GM21390 (cell line): ENCODE measurements around the gene TTC1.
"Not testable (repeated sequence)": the region's sequence is repeated elsewhere in the genome, so short reads cannot be mapped to it uniquely, and the experiment has no call there.

Source experiments
- ATAC-seq: cut with Tn5 transposase; IDR thresholded peaks from one replicate; pipeline ENCODE4 v1.9.1; 2021; ENCODE audit not compliant: unreplicated experiment

TTC1 gene

DNA sequence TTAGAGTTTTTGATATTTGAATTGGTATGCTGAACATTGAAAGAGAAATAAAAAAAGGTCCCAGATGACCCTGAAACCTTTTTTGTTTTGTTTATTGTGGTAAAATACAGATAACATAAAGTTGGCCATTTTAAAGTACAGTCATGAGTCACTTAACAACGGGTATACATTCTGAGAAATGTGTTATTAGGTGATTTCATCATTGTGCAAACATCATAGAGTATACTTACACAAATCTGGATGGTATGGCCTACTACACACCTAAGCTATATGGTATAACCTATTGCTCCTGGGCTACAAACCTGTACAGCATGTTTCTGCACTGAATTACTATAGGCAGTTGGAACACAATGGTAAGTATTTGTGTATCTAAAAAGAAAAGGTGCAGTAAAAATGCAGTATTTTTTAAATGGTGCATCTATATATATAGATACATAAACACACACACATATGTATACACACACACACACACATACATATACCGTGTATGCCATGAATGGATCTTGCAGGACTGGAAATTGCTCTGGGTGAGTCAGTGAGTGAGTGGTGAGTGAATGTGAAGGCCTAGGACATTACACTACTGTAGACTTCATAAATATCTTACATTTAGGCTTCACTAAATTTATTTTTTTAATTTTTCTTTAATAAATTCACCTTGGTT, 31.0 kb downstream of the TTC1 start:
- ATAC-seq = no peak

DNA sequence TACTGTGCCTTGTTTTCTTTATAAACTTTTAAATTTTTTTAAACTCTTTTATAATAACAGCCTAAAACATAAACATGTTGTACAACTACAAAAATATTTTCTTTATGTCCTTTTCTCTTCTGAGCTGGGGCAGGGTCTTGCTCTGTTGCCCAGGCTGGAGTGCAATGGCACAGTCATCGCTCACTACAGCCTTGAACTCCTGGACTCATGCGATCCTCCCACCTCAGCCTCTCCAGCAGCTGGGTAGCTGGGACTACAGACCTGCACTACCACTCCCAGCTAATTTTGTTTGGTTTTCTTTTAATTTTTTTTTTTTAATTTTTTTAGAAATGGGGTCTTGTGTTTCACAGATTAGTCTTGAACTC, 31.5 kb downstream of the TTC1 start:
- no peak for ATAC-seq

DNA sequence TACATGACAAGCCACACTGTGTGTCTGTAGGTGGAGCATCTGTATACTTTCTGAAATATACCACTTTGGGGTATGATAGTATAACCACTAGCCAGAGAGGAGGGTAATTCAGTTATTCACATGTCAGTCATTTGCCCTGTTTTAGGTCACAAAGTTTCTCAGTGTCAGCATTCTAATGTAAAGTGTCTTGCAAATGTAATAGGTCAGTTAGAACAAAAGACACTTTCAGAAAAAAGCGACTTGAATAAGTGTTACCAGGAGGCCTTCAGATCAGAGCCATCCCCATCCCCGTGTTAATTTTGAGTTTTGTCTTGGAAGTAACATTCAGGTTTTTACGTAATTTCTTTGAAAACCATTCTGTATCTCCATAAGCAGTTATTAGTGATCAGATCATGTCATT, 33.7 kb downstream of the TTC1 start:
- no peak for ATAC-seq

DNA sequence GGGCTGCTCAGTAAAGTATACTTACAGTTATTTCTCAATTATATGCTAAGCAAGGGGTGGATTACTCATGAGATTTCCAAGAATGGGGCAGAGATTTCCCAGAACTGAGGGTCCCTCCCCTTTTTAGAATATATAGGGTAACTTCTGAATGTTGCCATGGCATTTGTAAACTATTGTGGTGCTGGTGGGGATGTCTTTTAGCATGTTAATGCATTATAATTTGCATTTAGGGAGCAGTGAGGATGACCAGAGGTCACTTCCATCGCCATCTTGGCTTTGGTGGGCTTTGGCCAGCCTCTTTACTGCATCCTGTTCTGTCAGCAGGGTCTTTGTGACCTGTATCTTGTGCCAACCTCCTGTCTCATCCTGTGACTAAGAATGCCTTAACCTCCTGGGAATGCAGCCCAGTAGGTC, 35.5 kb downstream of the TTC1 start:
- no peak for ATAC-seq

DNA sequence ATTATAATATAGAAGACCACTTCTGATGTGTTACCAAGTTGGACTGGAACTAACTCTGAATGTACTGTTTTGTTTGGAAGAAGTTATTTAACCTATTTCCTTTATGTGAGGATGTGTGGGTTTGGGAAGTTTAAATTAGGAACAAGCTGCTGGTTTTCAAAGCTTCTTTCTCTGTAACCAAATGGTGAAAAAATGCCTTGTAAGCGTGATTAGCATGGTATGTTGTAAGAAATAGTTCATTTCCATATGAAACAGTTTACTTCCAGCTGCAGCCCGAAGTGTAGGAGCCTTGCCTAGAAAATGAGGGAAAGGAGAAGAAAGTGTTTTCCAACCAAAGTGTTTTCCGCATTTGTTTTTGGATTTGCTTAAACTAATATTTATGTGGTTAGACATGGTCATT, 36.0 kb downstream of the TTC1 start:
- ATAC-seq = no peak

DNA sequence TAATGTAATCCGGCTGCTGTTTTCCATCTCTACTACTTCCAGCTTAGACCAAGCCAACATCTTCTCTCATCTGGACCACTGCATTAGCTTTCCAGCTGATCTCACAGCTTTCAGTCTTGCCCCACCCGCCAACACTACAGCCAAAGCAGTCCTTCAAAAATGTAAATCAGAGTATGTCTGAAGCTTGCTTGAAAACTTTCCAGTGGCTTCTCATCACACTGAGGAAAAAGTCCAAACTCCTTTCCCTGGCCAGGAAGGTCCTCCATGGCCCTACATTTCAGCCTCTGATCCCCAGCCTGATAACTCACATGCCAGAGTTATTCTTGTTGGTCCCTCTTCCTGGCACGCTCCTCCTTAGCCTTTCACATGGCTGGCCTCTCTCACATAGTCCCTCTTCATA, 38.5 kb downstream of the TTC1 start:
- ATAC-seq = no peak

DNA sequence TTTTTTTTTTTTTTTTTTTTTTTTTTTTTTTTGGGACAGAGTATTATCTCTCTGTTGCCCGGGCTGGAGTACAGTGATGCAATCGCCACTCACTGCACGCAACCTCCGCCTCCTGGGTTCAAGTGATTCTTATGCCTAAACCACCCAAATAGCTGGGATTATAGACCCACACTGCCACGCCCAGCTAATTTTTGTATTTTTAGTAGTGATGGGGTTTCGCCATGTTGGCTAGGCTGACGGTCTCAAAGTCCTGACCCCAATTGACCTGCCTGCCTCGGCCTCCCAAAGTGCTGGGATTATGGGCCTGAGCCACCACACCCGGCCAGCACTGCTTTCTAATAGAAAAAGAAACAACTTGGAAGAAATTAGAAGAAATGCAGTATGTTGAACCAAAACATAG, 39.2 kb downstream of the TTC1 start:
- no peak for ATAC-seq

DNA sequence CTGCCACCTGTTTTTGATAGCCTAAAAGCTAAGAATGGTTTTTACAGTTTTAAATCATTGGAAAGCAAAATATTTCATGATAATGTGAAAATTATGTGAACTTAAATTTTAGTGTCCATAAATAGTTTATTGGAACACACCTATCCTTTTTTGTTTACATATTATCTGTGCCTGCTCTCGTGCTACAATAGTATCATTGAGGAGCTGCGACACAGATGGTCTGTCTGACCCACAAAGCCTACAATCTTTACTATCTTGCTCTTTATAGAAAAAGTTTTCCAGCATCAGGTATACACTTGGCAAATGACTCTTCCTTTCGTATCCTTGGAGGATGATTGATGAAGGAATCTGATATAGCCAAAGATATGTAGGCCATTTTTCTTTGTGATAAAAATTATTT, 40.2 kb downstream of the TTC1 start:
- ATAC-seq = no peak

DNA sequence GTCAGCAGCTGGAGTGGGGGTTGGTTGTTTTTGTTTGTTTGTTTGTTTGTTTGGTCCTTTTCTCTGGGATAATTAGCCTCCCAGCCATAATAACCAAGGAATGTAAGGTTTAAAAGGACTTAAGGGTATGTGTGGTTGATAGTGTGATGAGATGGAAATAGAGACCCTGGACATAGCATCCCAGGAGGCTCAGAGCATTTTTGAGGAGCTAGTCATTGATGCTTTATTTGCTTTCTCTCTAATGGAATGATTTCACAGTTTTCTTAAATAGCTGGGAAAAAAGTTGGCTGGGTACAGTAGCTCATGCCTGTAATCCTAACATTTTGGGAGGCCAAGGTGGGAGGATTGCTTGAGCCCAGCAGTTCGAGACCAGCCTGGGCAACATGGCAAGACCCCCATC, 45.1 kb downstream of the TTC1 start:
- no peak for ATAC-seq

DNA sequence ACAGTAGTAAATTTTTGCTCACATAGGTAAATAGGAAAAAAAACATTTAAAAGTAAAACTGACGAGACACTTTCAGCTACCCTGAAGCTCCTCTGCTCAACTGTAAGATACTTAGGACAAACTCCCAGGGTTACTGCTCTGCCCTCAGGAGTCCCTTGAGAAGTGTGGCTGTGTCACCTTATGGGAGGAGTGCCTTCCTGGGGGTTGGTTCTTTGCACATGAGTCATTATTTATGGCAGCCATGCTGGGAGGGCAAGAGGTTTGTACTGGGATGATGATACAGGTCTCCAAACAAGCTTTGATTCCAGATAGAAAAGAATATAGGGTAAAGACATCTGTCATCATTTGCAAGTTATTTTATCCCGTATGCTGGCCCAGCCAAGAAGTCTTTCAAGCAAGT, 45.9 kb downstream of the TTC1 start:
- no peak for ATAC-seq

DNA sequence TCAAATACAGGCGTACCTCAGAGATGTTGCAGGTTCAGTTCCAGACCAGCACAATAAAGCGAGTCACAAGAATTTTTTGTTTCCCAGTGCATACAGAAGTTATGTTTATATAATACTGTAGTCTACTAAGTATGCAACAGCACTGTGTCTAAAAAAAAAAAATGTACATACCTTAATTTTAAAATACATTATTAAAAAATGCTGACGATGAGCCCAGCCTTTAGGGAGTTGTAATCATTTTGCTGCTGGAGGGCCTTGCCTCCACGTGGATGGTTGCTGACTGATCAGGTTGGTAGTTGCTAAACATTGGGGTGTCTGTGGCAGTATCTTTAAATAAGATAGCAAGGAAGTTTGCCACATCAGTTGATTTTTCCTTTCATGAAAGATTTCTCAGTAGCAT, 48.3 kb downstream of the TTC1 start:
- no peak for ATAC-seq

DNA sequence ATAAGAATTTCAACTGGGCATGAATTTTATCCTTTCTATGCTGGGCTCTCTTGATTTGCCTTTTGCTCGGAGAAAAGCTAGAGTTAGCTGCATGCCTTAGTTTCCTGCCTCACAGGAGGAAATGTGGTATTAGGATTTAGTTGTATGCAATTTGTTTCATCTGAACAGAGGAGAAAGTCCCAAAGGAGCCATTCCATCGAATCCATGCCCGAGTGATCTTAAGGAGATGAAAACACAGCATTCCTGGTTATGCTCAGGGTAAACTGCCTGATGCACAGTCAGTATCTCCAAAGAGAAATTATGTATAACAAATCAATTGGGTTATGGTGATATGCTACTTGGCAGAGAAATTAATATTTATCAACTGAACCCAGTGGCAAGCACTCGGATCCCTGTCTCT, 51.1 kb downstream of the TTC1 start:
- ATAC-seq = no peak

DNA sequence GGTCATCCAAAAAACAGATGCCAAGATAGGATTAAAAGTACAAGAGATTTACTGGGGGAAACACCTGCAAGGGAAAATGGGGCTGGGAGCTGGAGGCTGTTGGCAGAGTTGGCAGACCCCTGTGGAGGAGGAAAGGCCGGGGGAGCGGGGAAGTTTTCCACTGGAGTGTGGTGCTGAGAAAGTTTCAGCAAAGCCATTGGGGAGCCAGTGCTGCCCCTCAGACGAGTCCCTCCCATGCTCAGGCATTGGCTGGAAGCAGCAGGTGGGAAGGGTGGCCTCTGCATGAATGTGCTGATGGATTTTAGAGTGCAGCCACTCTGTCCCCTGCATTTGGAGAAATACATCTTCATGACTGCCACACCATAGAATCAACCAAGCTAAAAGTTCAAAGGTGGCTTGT, 52.8 kb downstream of the TTC1 start:
- ATAC-seq = no peak

DNA sequence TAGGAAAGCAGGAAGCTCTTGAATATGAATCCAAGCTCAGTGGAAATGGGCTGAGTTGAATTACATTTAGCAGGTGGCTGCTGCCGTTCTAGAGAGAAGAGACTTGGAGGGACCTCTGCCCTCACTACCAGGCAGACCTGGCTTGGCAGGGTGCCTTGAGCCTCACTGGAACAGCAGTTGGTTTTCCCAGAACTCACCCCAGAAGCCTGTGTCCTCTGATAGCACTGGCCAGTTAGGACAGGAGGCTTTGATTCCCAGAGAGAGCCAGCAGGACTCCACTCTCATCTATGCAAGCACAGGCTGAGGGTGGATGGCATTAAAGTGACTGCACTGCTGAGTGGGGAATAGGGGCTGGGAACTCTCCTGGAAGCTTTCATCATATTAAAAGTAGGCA, 55.5 kb downstream of the TTC1 start:
- no peak for ATAC-seq

DNA sequence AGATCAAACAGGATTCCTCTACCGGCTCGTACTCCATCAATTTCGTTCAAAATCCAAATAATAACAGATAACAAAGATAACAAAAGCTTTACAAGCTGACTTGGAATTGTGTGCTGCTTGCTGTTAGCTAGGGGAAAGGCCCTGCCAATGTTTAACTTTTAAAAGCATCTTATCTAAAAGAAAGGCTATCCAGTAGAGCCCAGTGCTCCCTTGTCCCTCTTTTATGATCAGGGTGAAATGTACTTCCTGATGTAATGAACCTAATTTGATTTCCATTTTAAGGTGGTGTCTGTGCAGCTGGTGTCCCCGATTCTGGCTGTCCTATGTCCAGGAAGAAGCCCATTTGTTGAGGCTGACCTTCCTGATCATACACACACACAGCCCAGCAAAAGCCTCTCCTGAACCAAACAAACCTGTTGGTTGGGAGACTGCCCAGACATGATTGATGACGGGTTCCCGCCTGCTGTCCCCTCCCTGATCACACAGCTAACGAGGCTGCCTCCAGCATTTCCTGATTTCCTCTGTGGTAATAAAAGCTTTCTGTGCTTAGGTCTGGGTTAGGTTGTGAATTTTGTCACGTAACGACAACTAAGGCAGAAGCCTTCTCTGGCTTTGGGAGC, 56.2 kb downstream of the TTC1 start:
- ATAC-seq = no peak

DNA sequence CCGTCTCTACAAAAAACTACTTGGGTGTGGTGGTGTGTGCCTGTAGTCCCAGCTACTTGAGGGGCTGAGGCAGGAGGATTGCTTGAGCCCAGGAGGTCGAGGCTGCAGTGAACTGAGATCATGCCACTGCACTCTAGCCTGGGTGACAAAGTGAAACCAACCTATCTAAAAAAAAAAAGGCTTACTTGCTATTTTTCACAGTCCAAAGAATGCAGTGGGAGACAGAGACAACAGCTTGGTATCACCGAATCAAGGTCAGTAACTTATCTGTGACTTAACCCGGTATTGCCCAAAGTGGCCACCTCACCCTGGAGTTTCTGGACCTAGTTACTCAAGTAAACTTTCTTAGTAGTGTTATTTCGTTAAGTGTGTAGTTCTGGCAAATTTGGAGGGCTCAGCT, 60.2 kb downstream of the TTC1 start:
- not testable (repeated sequence) for ATAC-seq

DNA sequence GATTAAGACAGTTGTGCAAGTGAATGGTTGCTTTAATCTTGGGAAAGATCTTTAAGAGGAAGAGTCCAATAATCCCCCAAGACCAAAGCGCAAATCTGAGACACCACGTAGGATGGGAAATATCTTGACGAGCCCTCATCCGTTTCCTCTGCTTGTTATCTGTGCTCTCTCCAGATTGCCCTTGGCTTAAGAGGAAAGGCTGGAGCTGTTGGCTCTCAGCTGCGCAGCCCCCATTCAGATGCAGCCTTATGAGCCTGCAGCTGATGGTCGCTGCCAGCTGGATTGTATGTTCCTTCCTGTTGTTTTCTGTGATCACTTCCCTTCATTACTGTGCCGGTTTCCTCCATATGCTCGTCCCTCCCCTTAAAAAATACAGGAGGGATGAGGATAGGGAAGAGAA, 62.6 kb downstream of the TTC1 start:
- no peak for ATAC-seq

DNA sequence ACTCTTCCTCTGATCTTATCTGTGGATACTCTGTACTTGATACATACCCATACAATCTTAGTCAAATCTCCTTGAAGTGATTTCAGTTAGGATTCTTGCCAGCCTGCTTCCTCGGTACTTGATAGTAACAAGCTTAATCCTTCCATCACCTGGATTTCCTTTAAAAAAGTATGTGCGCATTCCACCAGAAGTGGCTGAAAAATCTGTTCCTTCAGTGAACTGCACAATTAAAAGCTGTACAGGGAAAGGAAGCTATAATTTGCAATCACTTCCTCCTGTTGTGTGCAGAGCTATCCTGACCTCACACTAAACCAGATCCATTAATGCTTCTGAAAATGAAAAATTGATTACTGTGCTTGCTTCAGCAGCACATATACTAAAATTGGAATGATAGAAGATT, 63.0 kb downstream of the TTC1 start:
- ATAC-seq = no peak

DNA sequence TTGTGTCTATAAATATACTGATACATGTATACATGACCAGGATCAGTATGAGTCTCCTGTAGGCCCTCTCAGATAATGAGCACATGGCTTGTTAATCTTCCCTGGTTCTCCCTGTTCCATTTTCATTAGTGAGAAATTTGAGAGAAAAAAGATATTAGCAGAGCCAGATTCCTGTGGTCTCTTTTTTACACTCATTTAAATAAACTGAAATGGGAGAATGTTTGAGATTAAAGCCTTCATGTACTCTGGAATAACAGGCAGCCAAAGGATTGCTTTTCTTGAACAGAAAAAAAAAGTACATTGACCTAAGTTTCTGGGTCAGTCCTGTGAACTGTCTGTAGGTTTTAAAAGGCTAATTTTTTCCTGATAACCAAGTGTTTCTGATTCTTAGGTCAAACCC, 66.1 kb downstream of the TTC1 start:
- no peak for ATAC-seq

DNA sequence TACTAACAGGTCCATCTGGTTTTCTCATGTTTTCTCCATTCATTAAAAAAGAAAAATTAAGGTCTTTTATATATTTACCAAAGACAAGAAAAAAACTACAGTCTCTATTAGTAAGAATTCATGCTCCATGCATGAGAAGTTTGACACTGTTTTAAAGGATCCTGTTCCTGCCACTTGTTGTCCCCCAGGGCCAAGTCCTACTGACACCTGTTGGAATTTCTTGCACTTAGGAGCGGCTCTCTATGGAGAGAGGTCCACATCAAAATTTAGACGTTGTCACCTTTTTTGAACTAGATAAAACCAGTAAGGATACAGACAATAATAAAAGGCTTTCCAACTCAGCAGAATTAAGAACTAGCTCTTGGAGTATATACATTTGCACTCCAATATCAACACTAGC, 68.1 kb downstream of the TTC1 start:
- no peak for ATAC-seq

DNA sequence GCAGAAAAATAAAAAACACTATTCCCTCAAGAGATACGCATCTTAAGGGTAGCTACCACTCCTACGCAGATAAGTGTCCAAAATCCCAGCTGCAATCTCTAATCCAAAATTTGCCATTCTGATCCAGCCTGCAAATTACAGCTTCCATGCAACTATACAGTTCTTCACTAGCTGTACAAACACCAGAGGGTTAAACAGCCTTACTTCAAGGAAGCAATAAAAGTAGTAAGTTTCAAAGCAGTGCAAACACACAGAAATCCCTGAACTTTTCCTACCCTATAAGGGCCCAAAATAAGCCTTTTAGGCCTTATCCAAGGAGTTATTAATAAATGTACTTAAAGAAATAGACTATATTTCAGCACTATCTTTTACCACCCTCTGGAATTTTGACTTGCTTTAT, 70.8 kb downstream of the TTC1 start:
- ATAC-seq = no peak

DNA sequence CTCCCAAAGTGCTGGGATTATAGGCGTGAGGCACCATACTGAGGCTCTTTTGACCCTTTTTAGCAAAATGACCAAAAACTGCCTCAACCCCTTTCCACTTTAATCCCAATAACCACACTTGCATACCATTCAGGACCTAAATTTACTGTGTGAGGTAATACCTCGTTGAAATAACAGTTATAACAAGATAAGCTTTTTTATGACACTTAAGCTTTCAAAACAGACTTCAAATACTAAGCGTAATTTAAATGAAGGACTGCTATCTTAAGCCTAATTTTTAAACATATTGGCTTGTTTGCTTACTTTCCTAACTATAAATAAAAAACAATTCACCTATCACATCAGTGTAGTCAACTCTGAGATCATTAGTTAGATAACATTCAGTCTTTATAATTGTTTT, 72.6 kb downstream of the TTC1 start:
- no peak for ATAC-seq
